SIG-M5 (cell line): ENCODE measurements around the gene MTA1.

Experiments
- DNase-seq: peaks from one replicate; lab custom pipeline; 2025; lab: John Stamatoyannopoulos, UW

The MTA1 gene

GRCh38 chr14:105387530-105387922 is 32.1 kb upstream of the MTA1 start:
- DNase-seq, result no peak

DNA sequence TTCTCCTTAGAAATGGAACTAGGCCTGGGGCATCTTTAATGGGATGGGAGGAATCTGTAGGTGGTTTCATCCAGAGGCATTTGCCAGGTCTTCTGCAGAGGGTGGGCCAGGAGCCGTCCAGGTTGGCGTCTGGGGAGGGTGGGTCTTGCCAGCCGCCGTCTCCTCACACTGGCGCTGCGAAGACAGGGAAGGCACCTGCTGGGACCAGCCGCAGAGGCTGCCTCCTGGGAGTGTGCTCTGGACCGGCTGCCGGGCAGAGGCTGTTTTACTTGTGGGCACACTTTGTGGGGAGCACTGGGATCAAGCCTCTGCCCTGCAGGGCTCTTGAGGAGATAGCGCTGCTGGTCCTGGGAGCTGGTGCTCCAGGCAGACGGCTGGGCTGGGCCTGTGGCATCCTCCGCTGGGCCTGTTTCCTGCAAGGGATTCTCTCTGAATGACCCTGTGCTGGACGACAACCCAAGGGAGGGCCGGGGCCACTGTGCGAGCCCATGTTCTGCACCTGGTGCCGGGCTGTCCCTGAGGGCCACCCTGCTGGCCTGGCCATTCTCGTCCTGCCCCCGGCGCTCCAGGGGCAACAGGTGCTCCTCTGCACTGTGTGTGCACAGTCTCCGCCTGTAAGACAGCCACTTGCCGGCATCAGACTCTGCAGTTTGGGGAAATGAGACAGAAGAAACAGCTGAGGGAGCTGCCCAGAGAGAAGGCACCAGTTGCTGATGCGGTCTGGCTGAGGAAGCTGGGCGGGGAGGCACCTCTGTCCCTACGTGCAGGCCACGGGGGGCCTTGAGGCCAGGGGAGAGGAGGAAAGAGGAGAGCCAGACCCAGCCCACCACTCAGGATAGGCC is 31.3 kb upstream of the MTA1 start:
- no peak for DNase-seq

- no peak for DNase-seq
Observed at GRCh38 chr14:105388976-105389375, 30.7 kb upstream of the MTA1 start.

GRCh38 chr14:105389534-105389933 is 30.1 kb upstream of the MTA1 start:
- no peak for DNase-seq

GRCh38 chr14:105389976-105390848 is 29.4 kb upstream of the MTA1 start:
- DNase-seq, result no peak

GRCh38 chr14:105390849-105391500 is 28.7 kb upstream of the MTA1 start:
- no peak for DNase-seq

DNA sequence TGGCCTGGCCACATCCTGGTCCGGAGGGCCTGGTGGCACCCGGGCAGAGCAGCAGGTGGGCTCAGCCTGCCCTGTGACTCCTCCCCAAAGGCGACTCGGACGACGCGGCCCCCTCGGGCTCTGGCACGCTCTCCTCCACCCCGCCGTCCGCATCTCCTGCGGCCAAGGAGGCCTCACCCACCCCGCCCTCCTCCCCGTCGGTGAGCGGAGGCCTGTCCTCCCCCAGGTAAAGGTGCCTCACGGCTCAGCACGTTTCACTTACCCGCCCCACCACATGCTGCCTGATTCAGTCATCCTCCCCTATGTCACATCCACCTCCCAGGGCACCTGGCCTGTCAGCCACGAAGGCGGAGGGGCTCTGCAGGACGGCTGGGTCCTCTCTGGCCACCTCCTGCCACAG is 28.1 kb upstream of the MTA1 start:
- DNase-seq, result no peak

DNA sequence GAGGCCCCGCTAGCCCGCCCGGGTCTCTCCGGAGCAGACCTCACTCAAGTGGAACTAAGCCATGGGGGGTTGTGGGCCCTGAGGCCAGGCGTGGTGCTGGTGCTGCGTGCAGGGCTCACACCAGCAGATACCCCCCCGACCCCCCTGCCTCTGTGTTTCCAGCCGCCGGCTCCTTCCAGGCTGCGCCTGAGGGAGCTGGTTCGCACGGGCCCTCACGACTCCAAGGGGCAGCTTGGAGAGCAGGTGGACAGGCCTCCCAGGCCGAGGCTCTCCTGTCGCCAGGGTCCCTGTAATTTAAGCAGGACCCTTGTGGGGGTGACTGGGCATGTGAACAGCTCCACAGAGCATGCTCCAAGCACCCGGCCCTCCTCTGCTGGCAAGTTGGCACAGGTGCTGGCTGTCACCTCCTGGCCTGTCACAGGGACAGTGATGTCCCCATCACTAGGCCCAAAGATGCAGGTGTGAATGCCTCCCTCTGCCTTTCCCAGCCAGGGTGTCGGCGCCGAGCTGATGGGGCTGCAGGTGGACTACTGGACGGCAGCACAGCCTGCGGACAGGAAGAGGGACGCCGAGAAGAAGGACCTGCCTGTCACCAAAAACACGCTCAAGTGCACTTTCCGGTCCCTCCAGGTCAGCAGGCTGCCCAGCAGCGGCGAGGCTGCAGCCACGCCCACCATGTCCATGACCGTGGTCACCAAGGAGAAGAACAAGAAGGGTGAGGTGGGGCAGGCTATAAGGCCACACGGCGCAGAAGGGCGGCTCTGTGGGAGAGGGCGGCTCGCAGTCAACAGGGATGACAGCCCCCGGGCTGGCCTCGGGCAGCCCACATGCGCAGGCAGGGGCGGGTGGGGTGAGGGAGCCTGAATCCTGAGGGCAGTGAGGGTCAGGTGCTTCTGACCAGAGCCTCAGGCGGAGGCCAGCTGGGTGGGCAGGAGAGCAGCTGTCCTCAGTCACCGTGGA is 27.2 kb upstream of the MTA1 start:
- no peak for DNase-seq

- no peak for DNase-seq
Observed at GRCh38 chr14:105393151-105393550, 26.5 kb upstream of the MTA1 start.

DNA sequence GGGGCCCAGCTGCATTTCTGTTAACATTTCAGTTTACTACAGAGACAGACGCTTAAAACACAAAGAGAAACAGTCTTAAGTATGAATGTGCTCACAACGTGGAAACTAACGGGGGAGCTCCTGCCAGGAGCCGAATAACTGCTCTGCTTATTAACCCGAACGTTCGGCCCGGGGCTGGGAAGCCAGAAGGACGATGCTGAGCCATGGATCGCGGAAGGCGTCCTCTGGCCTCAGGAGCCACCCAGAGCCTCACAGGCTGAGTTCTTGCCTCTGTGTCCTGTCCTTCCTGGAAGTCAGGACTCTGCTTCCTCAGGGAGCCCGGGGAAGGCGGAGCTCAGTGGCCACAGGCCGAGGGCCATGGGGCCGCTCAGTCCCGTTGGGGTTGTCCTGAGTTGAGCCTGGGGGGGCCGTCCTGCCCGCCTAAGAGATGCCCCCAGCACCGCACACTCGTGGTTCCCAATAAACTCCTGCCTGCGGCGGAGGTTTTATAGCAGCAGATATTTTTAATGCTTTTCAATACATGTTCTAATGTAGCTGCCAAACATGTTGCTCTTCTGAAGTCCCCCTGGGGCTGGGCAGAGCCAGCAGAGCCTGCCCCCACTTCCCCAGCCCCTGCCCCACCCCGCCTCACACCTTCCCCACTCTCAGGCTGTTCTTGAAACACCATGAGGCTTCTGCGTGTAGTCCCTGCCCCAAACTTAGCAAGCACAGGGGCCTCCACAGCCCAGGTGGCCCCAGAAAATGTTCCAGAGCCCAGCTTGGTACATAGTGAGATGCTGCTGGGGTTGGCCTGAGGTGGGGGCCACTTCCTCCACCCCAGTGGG is 24.7 kb upstream of the MTA1 start:
- DNase-seq, result no peak

GRCh38 chr14:105395538-105395854 is 24.1 kb upstream of the MTA1 start:
- DNase-seq, result no peak

- no peak for DNase-seq
Observed at GRCh38 chr14:105397350-105397931, 22.2 kb upstream of the MTA1 start.

DNA sequence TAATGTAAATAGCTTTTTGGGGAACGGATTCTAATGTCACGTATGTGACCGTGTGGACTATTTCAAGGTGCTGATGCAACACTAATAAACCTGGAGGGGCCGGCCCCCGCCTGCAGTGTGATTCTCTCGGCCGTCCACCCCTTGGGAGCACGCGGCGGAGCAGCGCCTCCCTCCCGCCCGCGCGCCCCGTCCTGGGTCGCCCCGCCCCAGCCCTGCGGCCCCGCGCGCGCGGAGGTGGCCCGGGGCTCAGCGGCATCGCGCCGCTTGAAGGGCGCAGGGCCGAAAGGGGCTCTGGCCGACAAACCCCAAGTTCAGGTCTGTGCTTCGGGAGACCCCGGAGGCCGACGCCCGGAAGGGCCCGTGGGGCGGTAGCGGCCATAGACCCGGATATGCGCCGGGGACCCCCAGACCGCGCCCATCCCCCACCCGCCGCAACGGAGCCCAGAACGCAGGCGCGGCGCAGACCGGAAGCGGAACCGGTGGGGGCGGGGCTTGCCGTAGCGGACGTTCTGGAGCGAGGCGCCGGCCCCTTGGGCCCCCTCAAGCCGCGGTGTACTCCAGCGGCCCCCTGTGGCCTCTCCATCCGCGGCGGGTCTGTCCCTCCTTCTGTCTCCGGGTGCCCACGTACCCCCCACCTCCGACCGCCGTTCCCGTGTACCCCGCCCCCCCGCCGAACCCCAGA is 21.4 kb upstream of the MTA1 start, which contains the start of gene TEX22:
TEX22 (plus strand) TSS at position 495 of the 682 bp plus-strand sequence. CDS start 803 bp downstream, outside the sequence.
- DNase-seq, result peak; percentile 29

DNA sequence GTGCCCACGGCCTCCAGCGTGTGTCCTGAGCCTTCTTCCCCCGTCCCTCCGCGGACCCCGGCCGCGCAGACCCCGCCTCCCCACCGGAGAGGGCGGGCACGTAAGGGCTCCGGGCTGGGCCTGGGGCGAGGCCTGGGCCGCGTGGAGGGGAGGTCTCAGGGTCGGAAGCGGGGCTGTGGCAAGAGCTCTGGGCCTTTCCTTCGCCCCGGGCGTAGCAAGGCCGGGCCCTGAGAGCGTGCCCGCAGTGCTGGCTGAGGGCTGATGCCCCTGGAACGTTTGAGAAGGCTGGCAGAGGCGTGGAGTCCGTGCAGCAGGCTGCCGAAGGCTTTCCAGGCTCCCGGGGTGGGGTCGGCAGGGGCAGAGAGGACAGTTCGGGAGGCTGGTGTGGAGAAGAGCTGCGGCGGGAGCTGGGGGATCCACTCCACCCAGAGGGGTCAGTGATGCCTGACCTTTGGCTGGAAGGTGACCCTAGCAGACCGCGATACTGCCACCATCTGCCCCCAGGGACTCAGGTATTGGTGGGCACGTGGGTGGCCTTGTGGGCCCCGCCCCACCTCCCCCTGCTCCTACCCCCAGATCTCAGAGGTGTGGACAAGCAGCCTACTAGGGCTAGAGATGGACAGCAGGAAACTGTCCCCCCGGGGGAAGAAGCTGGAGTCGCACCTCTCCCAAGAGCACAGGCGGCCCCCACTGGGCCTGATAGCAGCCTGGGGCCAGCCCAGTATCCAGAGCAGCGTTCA is 20.7 kb upstream of the MTA1 start:
- no peak for DNase-seq

- no peak for DNase-seq
Observed at GRCh38 chr14:105399466-105399775, 20.2 kb upstream of the MTA1 start.

DNA sequence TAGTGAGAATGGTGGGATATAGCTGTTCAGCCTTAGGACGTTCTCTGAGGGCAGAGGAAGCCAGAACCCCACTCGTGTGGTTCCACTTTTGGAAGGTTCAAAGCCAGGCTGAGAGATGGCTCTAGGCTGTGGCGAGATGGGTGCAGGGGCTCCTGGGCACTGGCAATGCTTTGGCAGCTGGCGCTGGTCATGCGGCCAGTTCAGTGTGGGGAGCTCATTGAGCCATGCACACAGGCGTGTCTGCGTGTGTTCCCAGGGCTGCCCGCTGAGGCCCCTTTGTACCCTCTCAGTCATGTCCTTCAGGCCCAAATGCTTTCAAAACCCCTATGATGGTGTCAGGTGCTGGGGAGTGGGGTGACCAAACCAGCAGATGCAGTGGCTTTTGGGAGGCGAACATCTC is 19.6 kb upstream of the MTA1 start:
- no peak for DNase-seq

GRCh38 chr14:105401699-105402098 is 17.9 kb upstream of the MTA1 start:
- no peak for DNase-seq

DNA sequence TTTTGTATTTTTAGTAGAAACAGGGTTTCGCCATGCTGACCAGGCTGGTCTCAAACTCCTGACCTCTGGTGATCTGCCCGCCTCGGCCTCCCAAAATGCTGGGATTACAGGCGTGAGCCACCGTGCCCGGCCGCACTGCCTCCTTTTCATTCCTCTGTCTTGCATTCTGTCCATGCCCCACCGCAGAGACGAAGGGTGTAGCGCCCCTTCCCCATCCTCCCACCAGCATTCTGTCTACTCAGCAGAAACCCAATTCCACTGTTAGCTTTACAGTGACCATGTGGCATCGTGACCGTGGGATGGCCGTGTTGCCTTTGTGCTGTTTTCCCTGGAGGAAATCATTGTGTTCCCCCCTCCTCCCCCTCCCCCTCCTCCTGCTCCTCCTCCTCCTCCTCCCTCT is 11.0 kb upstream of the MTA1 start:
- DNase-seq, result no peak

GRCh38 chr14:105409364-105409763 is 10.3 kb upstream of the MTA1 start:
- DNase-seq, result no peak
